ENCODE results near the gene KIFC3.
"Not testable (repeated sequence)": the region's sequence is repeated elsewhere in the genome, so short reads cannot be mapped to it uniquely, and the experiment has no call there.

GRCh38 chr16:57746316-57746715, 56.0 kb downstream of the KIFC3 start:
- not testable (repeated sequence) for TF ChIP-seq CTCF, POLR2A (IDR thresholded peaks at IDR 0.05)

All from vagina (tissue), 2 donors.